K562 (cell line): ENCODE results near the gene TMEM167B. TPM values are rescaled to one million over a fixed set of nuclear protein-coding genes. Genes with fewer than 3 reads are reported as not detected.

Source experiments
- ATAC-seq: fragments of 200-7000 bp; cut with Tn5 transposase; 3 replicates; pipeline ENCODE4 v1.9.1; 2020; ENCODE audit warnings: moderate library complexity
- BruUV-seq: library from RNA; stranded (reverse); fragments of 400-500 nt; replicated peaks from 2 replicates; lab custom pipeline; 2021; lab: Mats Ljungman, UMichigan
- CTCF ChIA-PET: fragments of 300-600 bp; formaldehyde crosslinking; extraction: SDS; loops from one replicate; lab custom pipeline; 2021; ENCODE audit warnings: low intra/inter-chr PET ratio; lab: Yijun Ruan, JAX
- POLR2A ChIA-PET: fragments of 300-600, 350-650 bp; sonication (Branson Sonifier 250); formaldehyde crosslinking; extraction: SDS; loops from one replicate; lab custom pipeline; 2021; ENCODE audit warnings: antibody characterized with exemption, inconsistent platforms; lab: Yijun Ruan, JAX
- DNase-seq, 4 experiments: peaks; one replicate each; pipeline versions ENCODE4 v3.0.0 to v3.0.0-alpha.2; 2011 to 2018; ENCODE audit warnings: low spot score in 3 of 4, mixed read lengths in 3 of 4; ENCODE audit errors: extremely low read depth in 1 of 4
- FAIRE-seq: peaks from 2 replicates; lab custom pipeline; 2011; peaks lifted over from hg19 to GRCh38; lab: Jason Lieb, UNC
- H2AFZ ChIP-seq: 2 replicates; pipeline ENCODE4 v1.6.0; 2011; ENCODE audit warnings: low read depth, low read length, control low read depth, inconsistent platforms
- H3K27ac ChIP-seq: fragments of 200-600 bp; 3 replicates; pipeline ENCODE4 v1.8.0; 2011; ENCODE audit warnings: low read depth, mild to moderate bottlenecking, control low read depth, inconsistent platforms, low read length, moderate library complexity, mixed read lengths; ENCODE audit errors: extremely low read depth
- H3K27me3 ChIP-seq, 2 experiments: fragments of 300-600 bp in 1 of 2; 2 replicates in 1 of 2; 3 replicates in 1 of 2; pipeline versions ENCODE4 v1.6.0 to v1.8.0; 2011; ENCODE audit warnings: inconsistent platforms in 2 of 2, low read length in 2 of 2, mild to moderate bottlenecking in 1 of 2, mixed read lengths in 1 of 2, moderate library complexity in 1 of 2; ENCODE audit not compliant: control insufficient read depth in 2 of 2, insufficient read depth in 2 of 2
- H3K36me3 ChIP-seq: fragments of 300-600 bp; 3 replicates; pipeline ENCODE4 v1.8.0; 2011; ENCODE audit warnings: mild to moderate bottlenecking, low read length, inconsistent platforms; ENCODE audit not compliant: control insufficient read depth, insufficient read depth
- H3K4me1 ChIP-seq, 2 experiments: fragments of 200-600 bp in 1 of 2; replicated peaks in 1 of 2; 2 replicates in 1 of 2; 3 replicates in 1 of 2; pipeline versions ENCODE4 v1.5.1 to v1.8.0; 2011; ENCODE audit warnings: inconsistent platforms in 2 of 2, low read length in 2 of 2, mild to moderate bottlenecking in 1 of 2, mixed read lengths in 1 of 2, moderate library complexity in 1 of 2; ENCODE audit not compliant: control insufficient read depth in 2 of 2, insufficient read depth in 2 of 2
- H3K4me2 ChIP-seq: 2 replicates; pipeline ENCODE4 v1.6.1; 2011; ENCODE audit warnings: low read length, control low read depth, inconsistent platforms, mixed read lengths; ENCODE audit not compliant: insufficient read depth
- H3K4me3 ChIP-seq: fragments of 200-600 bp; sonication (generic), shearing (Covaris generic); 2 replicates; pipeline ENCODE4 v1.5.1; 2016; ENCODE audit warnings: control low read depth, inconsistent platforms
- H3K79me2 ChIP-seq: fragments of 200-600 bp; 3 replicates; pipeline ENCODE4 v1.8.0; 2011; ENCODE audit warnings: low read length, inconsistent platforms; ENCODE audit not compliant: control insufficient read depth, insufficient read depth
- H3K9ac ChIP-seq, 2 experiments: 2 replicates each; pipeline versions ENCODE4 v1.6.0 to v1.6.1; 2011; ENCODE audit warnings: low read depth in 2 of 2, low read length in 2 of 2, control low read depth in 1 of 2, inconsistent platforms in 1 of 2, mild to moderate bottlenecking in 1 of 2, mixed read lengths in 1 of 2; ENCODE audit not compliant: insufficient read depth in 1 of 2
- H3K9me1 ChIP-seq: one replicate; pipeline ENCODE4 v1.6.0; 2011; ENCODE audit warnings: inconsistent platforms, mild to moderate bottlenecking, low read length, moderate library complexity; ENCODE audit not compliant: control insufficient read depth, insufficient read depth
- H3K9me3 ChIP-seq: replicated peaks from 2 replicates; pipeline ENCODE4 v1.5.1; 2011; ENCODE audit warnings: low read depth, low read length, inconsistent platforms; ENCODE audit not compliant: control insufficient read depth, insufficient read depth
- H4K20me1 ChIP-seq: replicated peaks from 2 replicates; pipeline ENCODE4 v1.6.1; 2011; ENCODE audit warnings: low read length, inconsistent platforms, mixed read lengths; ENCODE audit not compliant: control insufficient read depth, insufficient read depth
- C11orf30 ChIP-seq: fragments of 450-650 bp; IDR thresholded peaks from 2 replicates; pipeline ENCODE4 v1.6.1; 2016; ENCODE audit warnings: low read depth, mild to moderate bottlenecking
- CBFA2T3 ChIP-seq: fragments of 450-650 bp; IDR thresholded peaks from 2 replicates; pipeline ENCODE4 v1.6.1; 2017
- CEBPB ChIP-seq: fragments of 450-650 bp; IDR thresholded peaks from 2 replicates; pipeline ENCODE4 v1.6.1; 2016; ENCODE audit warnings: missing genetic modification characterization, missing compliant biosample characterization
- DPF2 ChIP-seq: fragments of 450-650 bp; IDR thresholded peaks from 2 replicates; pipeline ENCODE4 v1.6.1; 2016
- EHMT2 ChIP-seq: fragments of 450-650 bp; IDR thresholded peaks from 2 replicates; pipeline ENCODE4 v1.6.1; 2018; ENCODE audit warnings: antibody characterized with exemption
- FOXK2 ChIP-seq, 2 experiments: fragments of 450-650 bp; IDR thresholded peaks in 1 of 2; conservative IDR thresholded peaks in 1 of 2; 2 replicates each; pipeline ENCODE4 v1.6.1; 2016; ENCODE audit warnings: low read depth in 2 of 2, mild to moderate bottlenecking in 1 of 2
- FOXP1 ChIP-seq: sonication (generic); formaldehyde crosslinking; IDR thresholded peaks from 2 replicates; pipeline ENCODE4 v1.8.0; 2022; ENCODE audit warnings: mild to moderate bottlenecking, missing genetic modification reagents
- LCOR ChIP-seq: sonication (generic); formaldehyde crosslinking; IDR thresholded peaks from 2 replicates; pipeline ENCODE4 v1.8.0; 2022; ENCODE audit warnings: mild to moderate bottlenecking, missing genetic modification reagents
- MEIS2 ChIP-seq: fragments of 450-650 bp; IDR thresholded peaks from 2 replicates; pipeline ENCODE4 v1.6.1; 2014; ENCODE audit warnings: mild to moderate bottlenecking; ENCODE audit not compliant: partially characterized antibody
- NBN ChIP-seq: fragments of 450-650 bp; IDR thresholded peaks from 2 replicates; pipeline ENCODE4 v1.6.1; 2016; ENCODE audit warnings: low read depth, mild to moderate bottlenecking
- NFE2 ChIP-seq: IDR thresholded peaks from 2 replicates; pipeline ENCODE4 v1.6.1; 2014; ENCODE audit warnings: antibody characterized with exemption, low read depth
- NR2C2 ChIP-seq, 2 experiments: fragments of 200-800 bp in 1 of 2; sonication (Bioruptor generic) in 1 of 2; sonication (generic) in 1 of 2; formaldehyde crosslinking in 1 of 2; IDR thresholded peaks; 2 replicates each; pipeline versions ENCODE4 v1.6.1 to v1.8.0; 2016 to 2022; ENCODE audit warnings: mild to moderate bottlenecking in 1 of 2, missing compliant biosample characterization in 1 of 2, missing genetic modification characterization in 1 of 2, missing genetic modification reagents in 1 of 2
- ZNF561 ChIP-seq: fragments of 450-650 bp; formaldehyde crosslinking; conservative IDR thresholded peaks from 2 replicates; pipeline ENCODE4 v1.4.0; 2020; ENCODE audit warnings: mild to moderate bottlenecking, moderate library complexity
- WGBS: fragments of 100-300 bp; shearing (Covaris generic); methylation state at CpG from one replicate; pipeline ENCODE4 v1.1.6; 2016; ENCODE audit warnings: low coverage, mixed read lengths; ENCODE audit not compliant: insufficient coverage; ENCODE audit errors: missing lambda C conversion rate; 5-methylcytosine and 5-hydroxymethylcytosine counted together
- in situ Hi-C: fragments of 300-500 bp; cut with MboI; formaldehyde crosslinking; loops from 4 replicates; pipeline ENCODE4 v1.15.0; 2018; ENCODE audit warnings: inconsistent platforms, mixed read lengths
- intact Hi-C: fragments of 100-400 bp; cut with micrococcal nuclease; formaldehyde crosslinking; loops from 2 replicates; pipeline ENCODE4 v1.14.2; 2022
- polyA plus RNA-seq, 8 experiments: library from polyadenylated mRNA; depleted of rRNA in 4 of 8; stranded (reverse) in 5 of 8; unstranded in 3 of 8; fragments of >200 nt; fragmentation: Nextera tagmentation in 2 of 8; fragmentation: Illumina TruSeq in 1 of 8; extraction: Ambion mirVana in 2 of 8; extraction: Trizol in 1 of 8; gene quantifications; 2 replicates each; pipeline versions ENCODE4 v1.2.1 to v1.2.3, GENCODE V29; 2011 to 2014; ENCODE audit warnings: inconsistent platforms in 1 of 8, missing spikeins in 1 of 8
- total RNA-seq, 7 experiments: library from RNA; depleted of rRNA in 6 of 7; stranded (reverse); fragments of >200 nt in 6 of 7; fragmentation: Illumina TruSeq in 2 of 7; extraction: Trizol in 2 of 7; gene quantifications; 2 replicates each; pipeline versions ENCODE4 v1.2.1 to v1.2.3, GENCODE V29; 2011 to 2021; ENCODE audit warnings: low replicate concordance in 1 of 7
- TF ChIP-seq, protein P1 (sequence below): sonication (generic); IDR thresholded peaks from 2 replicates; pipeline ENCODE4 v1.6.1; 2016
- TF ChIP-seq, protein P2 (sequence below): sonication (generic); formaldehyde crosslinking; IDR thresholded peaks from 2 replicates; pipeline ENCODE4 v1.8.0; 2022; ENCODE audit warnings: mild to moderate bottlenecking, missing genetic modification reagents, borderline replicate concordance
- TF ChIP-seq, protein P3 (sequence below): sonication (generic); formaldehyde crosslinking; IDR thresholded peaks from 2 replicates; pipeline ENCODE4 v1.8.0; 2022; ENCODE audit warnings: missing genetic modification reagents, mild to moderate bottlenecking, moderate library complexity, borderline replicate concordance

TMEM167B gene
- total and polyA plus RNA-seq, 9 of the 15 experiments (the other 6 are each of a cell fraction or from before 2014, with no cell fraction given) = 17.2 to 36.4 (median 32.2) TPM

DNA sequence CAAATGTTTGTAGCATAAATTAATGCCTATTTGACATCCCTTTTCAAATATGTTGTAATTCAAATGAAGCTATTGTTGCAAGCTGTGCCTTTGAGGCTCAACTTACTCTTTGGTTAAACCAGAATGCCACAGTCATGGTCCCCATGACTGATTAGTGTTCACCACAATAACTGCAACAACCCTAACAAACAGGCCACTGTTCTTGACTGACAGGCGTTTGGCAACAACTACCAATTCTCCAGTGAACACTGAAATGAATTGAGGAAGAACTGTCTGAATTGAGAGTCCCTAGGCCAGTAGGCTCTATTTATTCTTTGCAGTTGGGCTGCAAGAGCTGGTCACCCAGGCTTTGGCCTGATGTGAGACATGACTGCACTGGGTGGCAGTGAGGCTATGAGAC is 6.6 kb upstream of the TMEM167B start (continued):
- TF ChIP-seq CEBPB (tag) (peak; percentile 71), MEIS2 (peak; percentile 77), EHMT2 (0 out of 2 replicates have a peak, but pooled peaks have one; percentile 9), FOXK2 (conservative IDR thresholded peaks at IDR 0.05 in 1 of 2, IDR thresholded peaks at IDR 0.05 in 1 of 2; ENCODE audit: low read depth in 2 of 2) (peak in 1 of 2 experiments; percentile 50; a peak in 2 of 4 replicates), LCOR (CRISPR knock-in tag) (0 out of 2 replicates have a peak, but pooled peaks have one; percentile 42), NFE2 (0 out of 2 replicates have a peak, but pooled peaks have one; percentile 30), DPF2 (no peak)
- TF ChIP-seq, protein P1, sequence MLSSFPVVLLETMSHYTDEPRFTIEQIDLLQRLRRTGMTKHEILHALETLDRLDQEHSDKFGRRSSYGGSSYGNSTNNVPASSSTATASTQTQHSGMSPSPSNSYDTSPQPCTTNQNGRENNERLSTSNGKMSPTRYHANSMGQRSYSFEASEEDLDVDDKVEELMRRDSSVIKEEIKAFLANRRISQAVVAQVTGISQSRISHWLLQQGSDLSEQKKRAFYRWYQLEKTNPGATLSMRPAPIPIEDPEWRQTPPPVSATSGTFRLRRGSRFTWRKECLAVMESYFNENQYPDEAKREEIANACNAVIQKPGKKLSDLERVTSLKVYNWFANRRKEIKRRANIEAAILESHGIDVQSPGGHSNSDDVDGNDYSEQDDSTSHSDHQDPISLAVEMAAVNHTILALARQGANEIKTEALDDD = peak; percentile 62; the same call in 1 of the 2 replicates

DNA sequence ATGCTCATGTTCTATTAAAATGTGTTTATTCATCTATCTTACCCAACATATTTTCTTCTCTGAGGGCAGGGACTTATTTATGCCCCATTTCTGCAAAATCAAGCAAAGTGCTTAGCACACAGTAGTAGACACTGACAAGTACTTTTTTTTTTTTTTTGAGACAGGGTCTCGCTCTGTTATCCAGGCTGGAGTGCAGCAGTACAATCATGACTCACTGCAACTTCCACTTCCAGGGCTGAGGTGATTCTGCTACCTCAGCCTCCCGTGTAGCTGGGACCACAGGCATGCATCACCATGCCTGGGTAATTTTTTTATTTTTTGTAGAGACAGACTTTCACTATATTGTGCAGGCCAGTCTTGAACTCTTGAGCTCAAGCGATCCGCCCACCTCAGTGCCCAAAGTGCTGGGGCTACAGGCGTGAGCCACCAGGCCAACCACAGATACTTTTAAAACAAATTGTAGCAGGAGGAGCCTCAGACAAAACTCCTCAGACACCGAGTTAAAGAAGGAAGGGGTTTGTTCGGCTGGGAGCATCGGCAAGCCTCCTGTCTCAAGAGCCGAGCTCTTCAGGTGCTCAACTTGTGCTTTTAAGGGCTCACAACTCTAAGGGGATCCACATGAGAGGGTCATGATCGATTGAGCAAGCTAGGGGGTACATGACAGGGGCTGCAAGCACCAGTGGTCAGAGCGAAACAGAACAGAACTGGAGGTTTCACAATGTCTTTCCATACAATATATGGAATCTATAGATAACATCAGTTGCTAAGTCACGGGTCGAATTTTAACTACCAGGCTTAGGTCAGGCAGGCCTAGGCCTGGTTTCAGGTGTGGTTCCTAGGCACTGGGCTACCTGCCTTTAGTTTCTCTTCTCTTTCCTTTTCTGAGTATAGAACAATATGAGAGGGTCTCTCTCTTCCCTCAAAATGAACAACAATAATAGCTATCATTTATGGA is 5.7 kb upstream of the TMEM167B start:
- no TSS peak for BruUV-seq
- peak overlapping the region; percentile 93 for H2AFZ ChIP-seq
- no peak overlapping the region for H3K4me3 ChIP-seq
- peak; percentile 56 for FAIRE-seq
- peak overlapping the region; percentile 55 for H3K27ac ChIP-seq
- CTCF ChIA-PET = no interaction called here
- H3K9me1 ChIP-seq = no peaks in the 10 kb centered on the region
- peak overlapping the region; percentile 47 for H3K4me2 ChIP-seq
- H3K27me3 ChIP-seq = no peaks in the 10 kb centered on the region
- 43% methylated on average over 13 of the region's 13 CpGs for WGBS
- H4K20me1 ChIP-seq = no peaks in the 10 kb centered on the region
- peak overlapping the region; percentile 27 to 28; a peak in 3 of 4 replicates for H3K9ac ChIP-seq
- no peaks in the 10 kb centered on the region for H3K9me3 ChIP-seq
- POLR2A ChIA-PET = interaction anchor here (1.1 to 2.9 kb wide), 3 partner anchors 9 to 43 kb away, joined by 4 to 22 read pairs (median 5); partner anchors contain the start of genes TAF13 and WDR47
- peaks cover 10% of the 10 kb centered on the region for H3K79me2 ChIP-seq
- in situ Hi-C loops (no loop called here), intact Hi-C loops (no loop called here)
- no peaks in the 10 kb centered on the region for H3K36me3 ChIP-seq
- peaks cover 9 to 33% of the 10 kb centered on the region in 2 experiments for H3K4me1 ChIP-seq
- ATAC-seq = peak; percentile 53
- peak in 1 of 4 experiments; percentile 72 for DNase-seq
- TF ChIP-seq, protein P2, sequence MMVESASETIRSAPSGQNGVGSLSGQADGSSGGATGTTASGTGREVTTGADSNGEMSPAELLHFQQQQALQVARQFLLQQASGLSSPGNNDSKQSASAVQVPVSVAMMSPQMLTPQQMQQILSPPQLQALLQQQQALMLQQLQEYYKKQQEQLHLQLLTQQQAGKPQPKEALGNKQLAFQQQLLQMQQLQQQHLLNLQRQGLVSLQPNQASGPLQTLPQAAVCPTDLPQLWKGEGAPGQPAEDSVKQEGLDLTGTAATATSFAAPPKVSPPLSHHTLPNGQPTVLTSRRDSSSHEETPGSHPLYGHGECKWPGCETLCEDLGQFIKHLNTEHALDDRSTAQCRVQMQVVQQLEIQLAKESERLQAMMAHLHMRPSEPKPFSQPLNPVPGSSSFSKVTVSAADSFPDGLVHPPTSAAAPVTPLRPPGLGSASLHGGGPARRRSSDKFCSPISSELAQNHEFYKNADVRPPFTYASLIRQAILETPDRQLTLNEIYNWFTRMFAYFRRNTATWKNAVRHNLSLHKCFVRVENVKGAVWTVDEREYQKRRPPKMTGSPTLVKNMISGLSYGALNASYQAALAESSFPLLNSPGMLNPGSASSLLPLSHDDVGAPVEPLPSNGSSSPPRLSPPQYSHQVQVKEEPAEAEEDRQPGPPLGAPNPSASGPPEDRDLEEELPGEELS (CRISPR knock-in tag) = no peak
- TF ChIP-seq ZNF561 (CRISPR knock-in tag) (no peak), CBFA2T3 (0 out of 2 replicates have a peak, but pooled peaks have one; percentile 6), NBN (0 out of 2 replicates have a peak, but pooled peaks have one; percentile 45), FOXP1 (no peak), NR2C2 (CRISPR knock-in tag; IDR thresholded peaks at IDR 0.05) (no peak), NR2C2 (tag; IDR thresholded peaks at IDR 0.05) (peak; percentile 37), C11orf30 (peak; percentile 28)
- TF ChIP-seq, protein P3, sequence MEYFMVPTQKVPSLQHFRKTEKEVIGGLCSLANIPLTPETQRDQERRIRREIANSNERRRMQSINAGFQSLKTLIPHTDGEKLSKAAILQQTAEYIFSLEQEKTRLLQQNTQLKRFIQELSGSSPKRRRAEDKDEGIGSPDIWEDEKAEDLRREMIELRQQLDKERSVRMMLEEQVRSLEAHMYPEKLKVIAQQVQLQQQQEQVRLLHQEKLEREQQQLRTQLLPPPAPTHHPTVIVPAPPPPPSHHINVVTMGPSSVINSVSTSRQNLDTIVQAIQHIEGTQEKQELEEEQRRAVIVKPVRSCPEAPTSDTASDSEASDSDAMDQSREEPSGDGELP (CRISPR knock-in tag) = 0 out of 2 replicates have a peak, but pooled peaks have one; percentile 14
